Measurements from ENCODE around the gene WDFY4. TPM values are rescaled to one million over a fixed set of nuclear protein-coding genes. Genes with fewer than 3 reads are reported as not detected.

Gene WDFY4
- polyA plus RNA-seq, 4 donors = under 0.01 to 3.2 (median 0.88) TPM

- DNase-seq (no peak), FAIRE-seq (no peak)
- no peak overlapping the region for H3K27ac ChIP-seq (ENCODE audit: low read depth in 1 of 3, low read length in 2 of 3)
- H3K27me3 ChIP-seq (ENCODE audit: control insufficient read depth in 3 of 3, insufficient read depth in 3 of 3, low read length in 3 of 3) = no peaks in the 10 kb centered on the region
- H3K36me3 ChIP-seq (ENCODE audit: control insufficient read depth in 3 of 3, insufficient read depth in 2 of 3, low read depth in 1 of 3, low read length in 3 of 3) = no peaks in the 10 kb centered on the region
- H3K9me3 ChIP-seq (ENCODE audit: control insufficient read depth in 2 of 2, insufficient read depth in 1 of 2, low read depth in 1 of 2, low read length in 1 of 2) = no peaks in the 10 kb centered on the region
- H3K4me1 ChIP-seq (ENCODE audit: control insufficient read depth in 3 of 3, insufficient read depth in 2 of 3, low read depth in 1 of 3, low read length in 2 of 3) = no peaks in the 10 kb centered on the region
- 79 to 91% (median 81%) methylated on average over 7 of the region's 7 CpGs for WGBS, 3 donors
- H3K4me3 ChIP-seq (ENCODE audit: low read depth in 1 of 3, low read length in 3 of 3) = no peak overlapping the region
Measured at GRCh38 chr10:48951707-48952106, 267.0 kb downstream of the WDFY4 start.

GRCh38 chr10:48957361-48958151, 272.9 kb downstream of the WDFY4 start:
- H3K4me3 ChIP-seq (ENCODE audit: low read depth in 1 of 3, low read length in 3 of 3) = no peak overlapping the region
- no peaks in the 10 kb centered on the region for H3K27me3 ChIP-seq (ENCODE audit: control insufficient read depth in 3 of 3, insufficient read depth in 3 of 3, low read length in 3 of 3)
- DNase-seq (no peak), FAIRE-seq (no peak)
- WGBS, 3 donors = 88 to 91% (median 88%) methylated on average over 16 of the region's 16 CpGs
- no peaks in the 10 kb centered on the region for H3K4me1 ChIP-seq (ENCODE audit: control insufficient read depth in 3 of 3, insufficient read depth in 2 of 3, low read depth in 1 of 3, low read length in 2 of 3)
- no peaks in the 10 kb centered on the region for H3K36me3 ChIP-seq (ENCODE audit: control insufficient read depth in 3 of 3, insufficient read depth in 2 of 3, low read depth in 1 of 3, low read length in 3 of 3)
- no peaks in the 10 kb centered on the region for H3K9me3 ChIP-seq (ENCODE audit: control insufficient read depth in 2 of 2, insufficient read depth in 1 of 2, low read depth in 1 of 2, low read length in 1 of 2)
- no peak overlapping the region for H3K27ac ChIP-seq (ENCODE audit: low read depth in 1 of 3, low read length in 2 of 3)

- DNase-seq (no peak), FAIRE-seq (no peak)
- H3K27ac ChIP-seq (ENCODE audit: low read depth in 1 of 3, low read length in 2 of 3) = no peak overlapping the region
- 64 to 93% (median 80%) methylated on average over 1 of the region's 1 CpG for WGBS, 3 donors
- no peaks in the 10 kb centered on the region for H3K36me3 ChIP-seq (ENCODE audit: control insufficient read depth in 3 of 3, insufficient read depth in 2 of 3, low read depth in 1 of 3, low read length in 3 of 3)
- no peaks in the 10 kb centered on the region for H3K9me3 ChIP-seq (ENCODE audit: control insufficient read depth in 2 of 2, insufficient read depth in 1 of 2, low read depth in 1 of 2, low read length in 1 of 2)
- no peaks in the 10 kb centered on the region for H3K4me1 ChIP-seq (ENCODE audit: control insufficient read depth in 3 of 3, insufficient read depth in 2 of 3, low read depth in 1 of 3, low read length in 2 of 3)
- no peak overlapping the region for H3K4me3 ChIP-seq (ENCODE audit: low read depth in 1 of 3, low read length in 3 of 3)
- H3K27me3 ChIP-seq (ENCODE audit: control insufficient read depth in 3 of 3, insufficient read depth in 3 of 3, low read length in 3 of 3) = no peaks in the 10 kb centered on the region
Measured at GRCh38 chr10:48958598-48959190, 274.0 kb downstream of the WDFY4 start.

- Histone ChIP-seq H3K27ac (ENCODE audit: low read depth in 1 of 3, low read length in 2 of 3) (no peak overlapping the region), H3K4me1 (ENCODE audit: control insufficient read depth in 3 of 3, insufficient read depth in 2 of 3, low read depth in 1 of 3, low read length in 2 of 3) (no peaks in the 10 kb centered on the region), H3K4me3 (ENCODE audit: low read depth in 1 of 3, low read length in 3 of 3) (no peak overlapping the region), H3K9me3 (ENCODE audit: control insufficient read depth in 2 of 2, insufficient read depth in 1 of 2, low read depth in 1 of 2, low read length in 1 of 2) (no peaks in the 10 kb centered on the region), H3K36me3 (ENCODE audit: control insufficient read depth in 3 of 3, insufficient read depth in 2 of 3, low read depth in 1 of 3, low read length in 3 of 3) (no peaks in the 10 kb centered on the region), H3K27me3 (ENCODE audit: control insufficient read depth in 3 of 3, insufficient read depth in 3 of 3, low read length in 3 of 3) (no peaks in the 10 kb centered on the region)
- FAIRE-seq (no peak), DNase-seq (no peak)
- 77 to 85% (median 83%) methylated on average over 1 of the region's 1 CpG for WGBS, 3 donors
Measured at GRCh38 chr10:48964038-48964437, 279.4 kb downstream of the WDFY4 start.

- WGBS, 3 donors = 90 to 92% (median 90%) methylated on average over 4 of the region's 4 CpGs
- no peaks in the 10 kb centered on the region for H3K4me1 ChIP-seq (ENCODE audit: control insufficient read depth in 3 of 3, insufficient read depth in 2 of 3, low read depth in 1 of 3, low read length in 2 of 3)
- no peak overlapping the region for H3K27ac ChIP-seq (ENCODE audit: low read depth in 1 of 3, low read length in 2 of 3)
- H3K4me3 ChIP-seq (ENCODE audit: low read depth in 1 of 3, low read length in 3 of 3) = no peak overlapping the region
- no peaks in the 10 kb centered on the region for H3K9me3 ChIP-seq (ENCODE audit: control insufficient read depth in 2 of 2, insufficient read depth in 1 of 2, low read depth in 1 of 2, low read length in 1 of 2)
- no peaks in the 10 kb centered on the region for H3K27me3 ChIP-seq (ENCODE audit: control insufficient read depth in 3 of 3, insufficient read depth in 3 of 3, low read length in 3 of 3)
- FAIRE-seq (no peak), DNase-seq (no peak)
- no peaks in the 10 kb centered on the region for H3K36me3 ChIP-seq (ENCODE audit: control insufficient read depth in 3 of 3, insufficient read depth in 2 of 3, low read depth in 1 of 3, low read length in 3 of 3)
Measured at GRCh38 chr10:48965460-48965859, 280.8 kb downstream of the WDFY4 start.

GRCh38 chr10:48968036-48968435, 283.4 kb downstream of the WDFY4 start:
- Histone ChIP-seq H3K4me3 (ENCODE audit: low read depth in 1 of 3, low read length in 3 of 3) (no peak overlapping the region), H3K36me3 (ENCODE audit: control insufficient read depth in 3 of 3, insufficient read depth in 2 of 3, low read depth in 1 of 3, low read length in 3 of 3) (no peaks in the 10 kb centered on the region), H3K27ac (ENCODE audit: low read depth in 1 of 3, low read length in 2 of 3) (no peak overlapping the region), H3K9me3 (ENCODE audit: control insufficient read depth in 2 of 2, insufficient read depth in 1 of 2, low read depth in 1 of 2, low read length in 1 of 2) (no peaks in the 10 kb centered on the region), H3K27me3 (ENCODE audit: control insufficient read depth in 3 of 3, insufficient read depth in 3 of 3, low read length in 3 of 3) (no peaks in the 10 kb centered on the region), H3K4me1 (ENCODE audit: control insufficient read depth in 3 of 3, insufficient read depth in 2 of 3, low read depth in 1 of 3, low read length in 2 of 3) (no peaks in the 10 kb centered on the region)
- no peak for FAIRE-seq
- DNase-seq = no peak
- WGBS, 3 donors = 77 to 89% (median 79%) methylated on average over 3 of the region's 3 CpGs

GRCh38 chr10:48970046-48970445, 285.4 kb downstream of the WDFY4 start:
- FAIRE-seq (no peak), DNase-seq (no peak)
- H3K9me3 ChIP-seq (ENCODE audit: control insufficient read depth in 2 of 2, insufficient read depth in 1 of 2, low read depth in 1 of 2, low read length in 1 of 2) = no peaks in the 10 kb centered on the region
- H3K4me3 ChIP-seq (ENCODE audit: low read depth in 1 of 3, low read length in 3 of 3) = no peak overlapping the region
- no peaks in the 10 kb centered on the region for H3K36me3 ChIP-seq (ENCODE audit: control insufficient read depth in 3 of 3, insufficient read depth in 2 of 3, low read depth in 1 of 3, low read length in 3 of 3)
- no peak overlapping the region for H3K27ac ChIP-seq (ENCODE audit: low read depth in 1 of 3, low read length in 2 of 3)
- 90 to 92% (median 91%) methylated on average over 14 of the region's 14 CpGs for WGBS, 3 donors
- H3K4me1 ChIP-seq (ENCODE audit: control insufficient read depth in 3 of 3, insufficient read depth in 2 of 3, low read depth in 1 of 3, low read length in 2 of 3) = no peaks in the 10 kb centered on the region
- H3K27me3 ChIP-seq (ENCODE audit: control insufficient read depth in 3 of 3, insufficient read depth in 3 of 3, low read length in 3 of 3) = no peaks in the 10 kb centered on the region

- 84 to 88% (median 86%) methylated on average over 4 of the region's 4 CpGs for WGBS, 3 donors
- no peaks in the 10 kb centered on the region for H3K36me3 ChIP-seq (ENCODE audit: control insufficient read depth in 3 of 3, insufficient read depth in 2 of 3, low read depth in 1 of 3, low read length in 3 of 3)
- no peak for FAIRE-seq
- no peak for DNase-seq
- no peaks in the 10 kb centered on the region for H3K27me3 ChIP-seq (ENCODE audit: control insufficient read depth in 3 of 3, insufficient read depth in 3 of 3, low read length in 3 of 3)
- no peak overlapping the region for H3K27ac ChIP-seq (ENCODE audit: low read depth in 1 of 3, low read length in 2 of 3)
- no peaks in the 10 kb centered on the region for H3K4me1 ChIP-seq (ENCODE audit: control insufficient read depth in 3 of 3, insufficient read depth in 2 of 3, low read depth in 1 of 3, low read length in 2 of 3)
- H3K4me3 ChIP-seq (ENCODE audit: low read depth in 1 of 3, low read length in 3 of 3) = no peak overlapping the region
- no peaks in the 10 kb centered on the region for H3K9me3 ChIP-seq (ENCODE audit: control insufficient read depth in 2 of 2, insufficient read depth in 1 of 2, low read depth in 1 of 2, low read length in 1 of 2)
Measured at GRCh38 chr10:48970654-48971053, 286.0 kb downstream of the WDFY4 start.
